Epithelial cell of proximal tubule (primary cell): ENCODE measurements around the gene RERE. TPM values are rescaled to one million over a fixed set of nuclear protein-coding genes. Genes with fewer than 3 reads are reported as not detected.

Experiments
- DNase-seq: peaks from one replicate; pipeline ENCODE4 v3.0.0-alpha.2; 2011; ENCODE audit warnings: low read depth
- H3K4me3 ChIP-seq: 2 replicates; pipeline ENCODE4 v1.5.1; 2011; ENCODE audit warnings: low read depth, mild to moderate bottlenecking, low read length
- CTCF ChIP-seq: conservative IDR thresholded peaks from 2 replicates; pipeline ENCODE4 v1.5.1; 2012; ENCODE audit warnings: low read depth, mild to moderate bottlenecking, low read length
- total RNA-seq: library from RNA; depleted of rRNA; stranded (reverse); fragments of >200 nt; gene quantifications from 2 replicates; pipeline ENCODE4 v1.2.3, GENCODE V29; 2015

RERE gene
- total RNA-seq, 1 donor from 2014 or later = 18.0 TPM

GRCh38 chr1:8482979-8483381, 334.5 kb downstream of the RERE start:
- TF ChIP-seq CTCF = no peak
- no peak for DNase-seq
- H3K4me3 ChIP-seq = no peak overlapping the region

GRCh38 chr1:8481650-8482380, 335.6 kb downstream of the RERE start:
- no peak for TF ChIP-seq CTCF
- no peak overlapping the region for H3K4me3 ChIP-seq
- no peak for DNase-seq

- DNase-seq = no peak
- no peak overlapping the region for H3K4me3 ChIP-seq
- TF ChIP-seq CTCF = no peak
These were observed 338.9 kb downstream of the RERE start for GRCh38 chr1:8478566-8478965.

GRCh38 chr1:8477983-8478362, 339.5 kb downstream of the RERE start:
- no peak for DNase-seq
- no peak for TF ChIP-seq CTCF

GRCh38 chr1:8477166-8477982, 340.1 kb downstream of the RERE start:
- DNase-seq = no peak
- TF ChIP-seq CTCF = no peak
- H3K4me3 ChIP-seq = peak overlapping the region; percentile 3

More at GRCh38 chr1:8477983-8478362, 339.5 kb downstream of the RERE start:
- no peak overlapping the region for H3K4me3 ChIP-seq

GRCh38 chr1:8476006-8476405, 341.4 kb downstream of the RERE start:
- H3K4me3 ChIP-seq = no peak overlapping the region
- no peak for DNase-seq
- no peak for TF ChIP-seq CTCF
